GM12878 (cell line): ENCODE data around the gene SHLD3. TPM values are rescaled to one million over a fixed set of nuclear protein-coding genes. Genes with fewer than 3 reads are reported as not detected.

Experiments used
- ATAC-seq: fragments of 200-7000 bp; cut with Tn5 transposase; 3 replicates; pipeline ENCODE4 v1.9.1; 2020; ENCODE audit warnings: mild to moderate bottlenecking, moderate library complexity
- BruUV-seq: library from RNA; stranded (reverse); fragments of 400-500 nt; replicated peaks from 2 replicates; lab custom pipeline; 2021; lab: Mats Ljungman, UMichigan
- CTCF ChIA-PET: fragments of 300-600 bp; sonication (Branson Sonifier 250); formaldehyde crosslinking; extraction: SDS; loops from one replicate; lab custom pipeline; 2021; ENCODE audit warnings: inconsistent platforms; lab: Yijun Ruan, JAX
- POLR2A ChIA-PET: fragments of 350-600 bp; formaldehyde crosslinking; extraction: SDS; loops from one replicate; lab custom pipeline; 2021; ENCODE audit warnings: inconsistent platforms; lab: Charles Lee
- RAD21 ChIA-PET: fragments of 300-600 bp; sonication (Branson Sonifier 250); formaldehyde crosslinking; loops from one replicate; lab custom pipeline; 2023; ENCODE audit warnings: antibody characterized with exemption; ENCODE audit not compliant: unreplicated experiment; lab: Charles Lee
- SMC1A ChIA-PET: fragments of 300-600 bp; sonication (Branson Sonifier 250); formaldehyde crosslinking; loops from one replicate; lab custom pipeline; 2023; ENCODE audit not compliant: unreplicated experiment, uncharacterized antibody; lab: Charles Lee
- DNase-seq: peaks from one replicate; pipeline ENCODE4 v3.0.0-alpha.2; 2011; ENCODE audit warnings: low read depth, low spot score
- FAIRE-seq: peaks from 3 replicates; lab custom pipeline; 2011; peaks lifted over from hg19 to GRCh38; lab: Jason Lieb, UNC
- H2AFZ ChIP-seq: 2 replicates; pipeline ENCODE4 v1.6.0; 2011; ENCODE audit warnings: low read depth, low read length, control low read depth; ENCODE audit not compliant: control insufficient read depth
- H3K27ac ChIP-seq: 2 replicates; pipeline ENCODE4 v1.5.1; 2011; ENCODE audit warnings: control low read depth; ENCODE audit not compliant: control insufficient read depth, insufficient read depth
- H3K27me3 ChIP-seq, 2 experiments: replicated peaks in 1 of 2; 2 replicates each; pipeline versions ENCODE4 v1.6.0 to v1.6.1; 2011; ENCODE audit warnings: low read length in 1 of 2; ENCODE audit not compliant: control insufficient read depth in 2 of 2, insufficient read depth in 2 of 2
- H3K36me3 ChIP-seq, 2 experiments: 2 replicates each; pipeline ENCODE4 v1.5.1; 2011; ENCODE audit warnings: low read length in 1 of 2; ENCODE audit not compliant: control insufficient read depth in 2 of 2, insufficient read depth in 2 of 2
- H3K4me1 ChIP-seq: 2 replicates; pipeline ENCODE4 v1.6.1; 2011; ENCODE audit warnings: mild to moderate bottlenecking, low read length, moderate library complexity, mixed read lengths; ENCODE audit not compliant: control insufficient read depth, insufficient read depth
- H3K4me2 ChIP-seq: 2 replicates; pipeline ENCODE4 v1.6.0; 2011; ENCODE audit warnings: control low read depth; ENCODE audit not compliant: control insufficient read depth, insufficient read depth
- H3K4me3 ChIP-seq: fragments of 200-600 bp; sonication (generic); 2 replicates; pipeline ENCODE4 v1.5.1; 2016
- H3K79me2 ChIP-seq: 2 replicates; pipeline ENCODE4 v1.6.0; 2011; ENCODE audit warnings: low read length; ENCODE audit not compliant: control insufficient read depth, insufficient read depth
- H3K9ac ChIP-seq: 2 replicates; pipeline ENCODE4 v1.8.0; 2011; ENCODE audit warnings: low read length, control low read depth, mixed read lengths; ENCODE audit not compliant: control insufficient read depth, insufficient read depth
- H3K9me3 ChIP-seq: replicated peaks from 3 replicates; pipeline ENCODE4 v1.5.1; 2011; ENCODE audit warnings: mild to moderate bottlenecking, low read length; ENCODE audit not compliant: control insufficient read depth, insufficient read depth
- H4K20me1 ChIP-seq: 2 replicates; pipeline ENCODE4 v1.6.0; 2011; ENCODE audit not compliant: control insufficient read depth, insufficient read depth
- ATF7 ChIP-seq: fragments of 450-650 bp; IDR thresholded peaks from 2 replicates; pipeline ENCODE4 v1.6.1; 2016; ENCODE audit warnings: low read depth, mild to moderate bottlenecking
- BCL11A ChIP-seq: IDR thresholded peaks from 2 replicates; pipeline ENCODE4 v1.6.1; 2011; ENCODE audit warnings: low read depth, low read length
- BCLAF1 ChIP-seq: fragments of 450-650 bp; IDR thresholded peaks from 2 replicates; pipeline ENCODE4 v1.6.1; 2017; ENCODE audit warnings: antibody characterized with exemption, mild to moderate bottlenecking, moderate library complexity
- BRCA1 ChIP-seq: IDR thresholded peaks from 2 replicates; pipeline ENCODE4 v1.6.1; 2011; ENCODE audit warnings: low read depth, low read length, improper control_type of control experiment
- CBX3 ChIP-seq: fragments of 200-600 bp; sonication (generic); IDR thresholded peaks from 2 replicates; pipeline ENCODE4 v1.6.1; 2016; ENCODE audit warnings: low read depth, borderline replicate concordance
- CTCF ChIP-seq, 3 experiments: IDR thresholded peaks in 2 of 3; conservative IDR thresholded peaks in 1 of 3; 2 replicates each; pipeline ENCODE4 v1.5.1; 2011; ENCODE audit warnings: low read depth in 3 of 3, low read length in 3 of 3, mild to moderate bottlenecking in 3 of 3, control low read depth in 2 of 3, moderate library complexity in 2 of 3, inconsistent platforms in 1 of 3, mixed read lengths in 1 of 3; ENCODE audit not compliant: control insufficient read depth in 2 of 3, insufficient read depth in 1 of 3; ENCODE audit errors: extremely low read depth in 1 of 3
- IKZF1 ChIP-seq: fragments of 450-650 bp; conservative IDR thresholded peaks from 2 replicates; pipeline ENCODE4 v1.6.1; 2017; ENCODE audit warnings: antibody characterized with exemption, mild to moderate bottlenecking
- RBBP5 ChIP-seq: fragments of 200-600 bp; sonication (generic); conservative IDR thresholded peaks from 2 replicates; pipeline ENCODE4 v1.6.1; 2016
- ZBED1 ChIP-seq: IDR thresholded peaks from 2 replicates; pipeline ENCODE4 v1.6.1; 2016; ENCODE audit warnings: borderline replicate concordance
- ZNF687 ChIP-seq: fragments of 450-650 bp; IDR thresholded peaks from 2 replicates; pipeline ENCODE4 v1.6.1; 2017; ENCODE audit warnings: mild to moderate bottlenecking, moderate library complexity
- WGBS: methylation state at CpG from one replicate; pipeline ENCODE4 v1.1.6; 2016; ENCODE audit warnings: low lambda C conversion rate; ENCODE audit not compliant: insufficient replicate concordance, insufficient coverage; ENCODE audit errors: missing lambda C conversion rate; 5-methylcytosine and 5-hydroxymethylcytosine counted together
- in situ Hi-C: fragments of 300-500 bp; cut with MboI; formaldehyde crosslinking; loops from 9 replicates; pipeline ENCODE4 v1.14.3; 2018; ENCODE audit warnings: mixed read lengths
- intact Hi-C: fragments of 100-400 bp; cut with micrococcal nuclease; formaldehyde crosslinking; loops from one replicate; pipeline ENCODE4 v1.14.2; 2022; ENCODE audit not compliant: unreplicated experiment
- polyA plus RNA-seq, 11 experiments: library from polyadenylated mRNA; depleted of rRNA in 4 of 11; unstranded in 6 of 11; stranded (reverse) in 5 of 11; fragments of >200 nt; fragmentation: Nextera tagmentation in 4 of 11; fragmentation: Illumina TruSeq in 1 of 11; extraction: Ambion mirVana in 4 of 11; extraction: Trizol in 1 of 11; gene quantifications; 1 replicate in 1 of 11; 2 replicates in 10 of 11; pipeline versions ENCODE4 v1.2.1 to v1.2.3, GENCODE V29; 2011 to 2016; ENCODE audit warnings: inconsistent platforms in 2 of 11, missing spikeins in 2 of 11, low read depth in 1 of 11
- total RNA-seq, 4 experiments: library from RNA; depleted of rRNA in 3 of 4; stranded (reverse); fragments of >200 nt in 3 of 4; fragmentation: Illumina TruSeq in 1 of 4; extraction: Trizol in 1 of 4; gene quantifications; 2 replicates each; pipeline versions ENCODE4 v1.2.1 to v1.2.3, GENCODE V29; 2013 to 2021
- TF ChIP-seq, protein P1 (sequence below): fragments of 450-650 bp; IDR thresholded peaks from 2 replicates; pipeline ENCODE4 v1.6.1; 2017; ENCODE audit warnings: mild to moderate bottlenecking, low read depth, inconsistent platforms; ENCODE audit not compliant: poor library complexity, severe bottlenecking

Gene SHLD3
- total and polyA plus RNA-seq, 10 of the 15 experiments (the other 5 are each of a cell fraction or from before 2014, with no cell fraction given), result 3.1 to 9.2 (median 5.7) TPM

- ChIA-PET POLR2A (interaction anchor here (0.9 to 1.0 kb wide), 2 partner anchors 10 to 48 kb away, joined by 4 read pairs; no protein-coding TSS in a partner anchor), CTCF (no interaction called here), SMC1A (interaction anchor here (0.8 to 1.9 kb wide), 4 partner anchors 8 to 53 kb away, joined by 3 to 7 read pairs (median 3); no protein-coding TSS in a partner anchor), RAD21 (no interaction called here)
- no peak overlapping the region for H3K4me3 ChIP-seq
- in situ Hi-C loops, result no loop called here
- TF ChIP-seq BCL11A (no peak), ZBED1 (no peak), CBX3 (no peak), ZNF687 (no peak), RBBP5 (no peak), BCLAF1 (no peak), ATF7 (no peak), BRCA1 (no peak), CTCF (IDR thresholded peaks at IDR 0.05 in 2 of 3, conservative IDR thresholded peaks at IDR 0.05 in 1 of 3; ENCODE audit: control insufficient read depth in 2 of 3, extremely low read depth in 1 of 3, insufficient read depth in 1 of 3, low read depth in 3 of 3, low read length in 3 of 3) (no peak), IKZF1 (no peak)
- TF ChIP-seq, protein P1, sequence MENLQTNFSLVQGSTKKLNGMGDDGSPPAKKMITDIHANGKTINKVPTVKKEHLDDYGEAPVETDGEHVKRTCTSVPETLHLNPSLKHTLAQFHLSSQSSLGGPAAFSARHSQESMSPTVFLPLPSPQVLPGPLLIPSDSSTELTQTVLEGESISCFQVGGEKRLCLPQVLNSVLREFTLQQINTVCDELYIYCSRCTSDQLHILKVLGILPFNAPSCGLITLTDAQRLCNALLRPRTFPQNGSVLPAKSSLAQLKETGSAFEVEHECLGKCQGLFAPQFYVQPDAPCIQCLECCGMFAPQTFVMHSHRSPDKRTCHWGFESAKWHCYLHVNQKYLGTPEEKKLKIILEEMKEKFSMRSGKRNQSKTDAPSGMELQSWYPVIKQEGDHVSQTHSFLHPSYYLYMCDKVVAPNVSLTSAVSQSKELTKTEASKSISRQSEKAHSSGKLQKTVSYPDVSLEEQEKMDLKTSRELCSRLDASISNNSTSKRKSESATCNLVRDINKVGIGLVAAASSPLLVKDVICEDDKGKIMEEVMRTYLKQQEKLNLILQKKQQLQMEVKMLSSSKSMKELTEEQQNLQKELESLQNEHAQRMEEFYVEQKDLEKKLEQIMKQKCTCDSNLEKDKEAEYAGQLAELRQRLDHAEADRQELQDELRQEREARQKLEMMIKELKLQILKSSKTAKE, result no peak
- no peaks in the 10 kb centered on the region for H3K79me2 ChIP-seq
- H3K36me3 ChIP-seq, result peaks cover 0 to 31% of the 10 kb centered on the region in 2 experiments; a peak in 3 of 4 replicates
- H4K20me1 ChIP-seq, result no peaks in the 10 kb centered on the region
- WGBS, result 95% methylated on average over 3 of the region's 3 CpGs
- no peak overlapping the region for H3K4me2 ChIP-seq
- H3K27me3 ChIP-seq, result no peaks in the 10 kb centered on the region
- H3K9ac ChIP-seq, result no peak overlapping the region
- DNase-seq, result no peak
- intact Hi-C loops, result no loop called here
- no peak for ATAC-seq
- FAIRE-seq, result no peak
- no peak overlapping the region for H2AFZ ChIP-seq
- no TSS peak for BruUV-seq
- H3K4me1 ChIP-seq, result no peaks in the 10 kb centered on the region
- no peaks in the 10 kb centered on the region for H3K9me3 ChIP-seq
- no peak overlapping the region for H3K27ac ChIP-seq
Observed at GRCh38 chr5:65611524-65611923, 13.3 kb upstream of the SHLD3 start.
